ENCODE results near the gene KIF21A.

DNA sequence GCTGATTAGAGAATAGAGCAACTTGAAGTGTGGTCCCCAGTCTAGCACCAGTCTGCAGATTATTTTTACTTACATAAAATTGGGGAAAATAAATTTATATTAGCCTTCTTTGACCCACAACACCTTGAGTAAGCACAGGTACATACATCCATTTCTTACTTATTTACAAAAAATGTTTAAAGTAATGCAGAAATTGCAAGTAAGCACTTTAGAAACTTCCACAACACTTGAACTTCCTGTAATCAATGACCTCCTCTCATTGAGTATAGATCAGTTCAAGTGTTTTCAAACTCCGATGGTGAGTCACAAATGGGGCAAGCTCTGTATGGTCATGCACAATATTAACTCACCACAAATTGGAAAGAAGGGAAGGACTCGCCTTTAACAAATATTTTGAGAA, 83.3 kb downstream of the KIF21A start:
- TF ChIP-seq, protein P1, sequence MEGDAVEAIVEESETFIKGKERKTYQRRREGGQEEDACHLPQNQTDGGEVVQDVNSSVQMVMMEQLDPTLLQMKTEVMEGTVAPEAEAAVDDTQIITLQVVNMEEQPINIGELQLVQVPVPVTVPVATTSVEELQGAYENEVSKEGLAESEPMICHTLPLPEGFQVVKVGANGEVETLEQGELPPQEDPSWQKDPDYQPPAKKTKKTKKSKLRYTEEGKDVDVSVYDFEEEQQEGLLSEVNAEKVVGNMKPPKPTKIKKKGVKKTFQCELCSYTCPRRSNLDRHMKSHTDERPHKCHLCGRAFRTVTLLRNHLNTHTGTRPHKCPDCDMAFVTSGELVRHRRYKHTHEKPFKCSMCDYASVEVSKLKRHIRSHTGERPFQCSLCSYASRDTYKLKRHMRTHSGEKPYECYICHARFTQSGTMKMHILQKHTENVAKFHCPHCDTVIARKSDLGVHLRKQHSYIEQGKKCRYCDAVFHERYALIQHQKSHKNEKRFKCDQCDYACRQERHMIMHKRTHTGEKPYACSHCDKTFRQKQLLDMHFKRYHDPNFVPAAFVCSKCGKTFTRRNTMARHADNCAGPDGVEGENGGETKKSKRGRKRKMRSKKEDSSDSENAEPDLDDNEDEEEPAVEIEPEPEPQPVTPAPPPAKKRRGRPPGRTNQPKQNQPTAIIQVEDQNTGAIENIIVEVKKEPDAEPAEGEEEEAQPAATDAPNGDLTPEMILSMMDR (IDR thresholded peaks at IDR 0.05), result no peak
- TF ChIP-seq POLR2A (IDR thresholded peaks at IDR 0.05), result no peak
